ENCODE data around the gene MMP1.

The MMP1 gene

GRCh38 chr11:102798012-102798746 is at the start of gene MMP1:
TSS of gene MMP1 (minus strand) at chr11:102798160. CDS start at chr11:102798092, 68 bp downstream.
- Histone ChIP-seq H3K27ac (ENCODE audit: low read depth, low read length) (no peak within 1 kb of the TSS), H3K4me1 (ENCODE audit: control insufficient read depth, insufficient read depth, low read length) (no peaks in the 10 kb centered on the region), H3K9ac (ENCODE audit: low read length) (no peak within 1 kb of the TSS), H3K4me3 (ENCODE audit: low read length) (no peak within 1 kb of the TSS), H3K36me3 (ENCODE audit: control insufficient read depth, insufficient read depth, low read length) (no peaks in the 10 kb centered on the region), H3K27me3 (ENCODE audit: control insufficient read depth, insufficient read depth, low read length) (no peaks in the 10 kb centered on the region)

GRCh38 chr11:102846292-102846691 is 48.3 kb upstream of the MMP1 start:
- H3K27ac ChIP-seq (ENCODE audit: low read depth, low read length): no peak overlapping the region
- H3K27me3 ChIP-seq (ENCODE audit: control insufficient read depth, insufficient read depth, low read length): no peaks in the 10 kb centered on the region
- no peak overlapping the region for H3K4me3 ChIP-seq (ENCODE audit: low read length)
- H3K4me1 ChIP-seq (ENCODE audit: control insufficient read depth, insufficient read depth, low read length): no peaks in the 10 kb centered on the region
- H3K9ac ChIP-seq (ENCODE audit: low read length): no peak overlapping the region
- H3K36me3 ChIP-seq (ENCODE audit: control insufficient read depth, insufficient read depth, low read length): no peaks in the 10 kb centered on the region

- Histone ChIP-seq H3K9ac (ENCODE audit: low read length) (no peak within 1 kb of the TSS), H3K27ac (ENCODE audit: low read depth, low read length) (no peak within 1 kb of the TSS), H3K27me3 (ENCODE audit: control insufficient read depth, insufficient read depth, low read length) (no peaks in the 10 kb centered on the region), H3K4me3 (ENCODE audit: low read length) (no peak within 1 kb of the TSS), H3K36me3 (ENCODE audit: control insufficient read depth, insufficient read depth, low read length) (no peaks in the 10 kb centered on the region), H3K4me1 (ENCODE audit: control insufficient read depth, insufficient read depth, low read length) (no peaks in the 10 kb centered on the region)
These were observed 45.5 kb upstream of the MMP1 start, which contains the start of gene MMP3 for GRCh38 chr11:102843489-102843888. TSS of gene MMP3 (minus strand) at chr11:102843609. CDS start at chr11:102843546, 63 bp downstream.

DNA sequence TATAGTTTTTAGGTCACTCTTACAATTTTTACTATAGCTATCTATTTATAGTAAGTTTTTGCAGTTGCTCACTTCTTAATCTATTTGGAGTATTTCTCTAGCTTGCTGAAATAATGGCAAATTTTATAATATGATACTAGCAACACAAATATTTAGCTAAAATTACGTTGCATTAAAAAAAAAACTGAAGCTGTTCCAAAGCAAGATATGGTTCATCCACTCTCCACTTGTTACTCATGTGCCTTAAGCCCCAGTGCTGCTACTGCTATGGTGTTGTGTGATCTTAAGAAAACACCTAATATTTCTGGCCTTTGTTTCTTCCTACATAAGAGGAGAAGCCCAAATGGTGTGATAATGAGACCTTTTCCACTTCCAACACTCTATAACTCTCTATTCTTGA is 45.0 kb upstream of the MMP1 start:
- Histone ChIP-seq H3K36me3 (ENCODE audit: control insufficient read depth, insufficient read depth, low read length) (no peaks in the 10 kb centered on the region), H3K27ac (ENCODE audit: low read depth, low read length) (no peak overlapping the region), H3K27me3 (ENCODE audit: control insufficient read depth, insufficient read depth, low read length) (no peaks in the 10 kb centered on the region), H3K4me1 (ENCODE audit: control insufficient read depth, insufficient read depth, low read length) (no peaks in the 10 kb centered on the region), H3K4me3 (ENCODE audit: low read length) (no peak overlapping the region), H3K9ac (ENCODE audit: low read length) (no peak overlapping the region)

DNA sequence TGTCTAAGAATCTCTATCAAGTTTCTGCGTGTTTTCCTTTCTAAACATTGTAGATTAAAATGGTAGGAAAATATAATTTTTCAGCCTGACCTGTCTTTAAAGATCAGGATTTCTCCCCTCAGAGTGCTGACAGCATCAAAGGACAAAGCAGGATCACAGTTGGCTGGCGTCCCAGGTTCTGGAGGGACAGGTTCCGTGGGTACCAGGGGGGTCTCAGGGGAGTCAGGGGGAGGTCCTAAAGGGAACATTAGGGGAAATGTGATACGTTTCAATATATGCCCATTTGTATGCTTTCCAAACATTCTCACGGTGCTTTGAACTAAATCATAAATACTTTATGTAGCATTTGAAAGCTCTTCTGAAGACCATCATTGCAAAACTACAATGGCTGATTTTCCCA is 42.1 kb upstream of the MMP1 start:
- Histone ChIP-seq H3K4me1 (ENCODE audit: control insufficient read depth, insufficient read depth, low read length) (peaks cover 6% of the 10 kb centered on the region), H3K27me3 (ENCODE audit: control insufficient read depth, insufficient read depth, low read length) (no peaks in the 10 kb centered on the region), H3K36me3 (ENCODE audit: control insufficient read depth, insufficient read depth, low read length) (no peaks in the 10 kb centered on the region), H3K9ac (ENCODE audit: low read length) (no peak overlapping the region), H3K27ac (ENCODE audit: low read depth, low read length) (no peak overlapping the region), H3K4me3 (ENCODE audit: low read length) (no peak overlapping the region)

- H3K36me3 ChIP-seq (ENCODE audit: control insufficient read depth, insufficient read depth, low read length): no peaks in the 10 kb centered on the region
- H3K27me3 ChIP-seq (ENCODE audit: control insufficient read depth, insufficient read depth, low read length): no peaks in the 10 kb centered on the region
- H3K27ac ChIP-seq (ENCODE audit: low read depth, low read length): no peak overlapping the region
- H3K9ac ChIP-seq (ENCODE audit: low read length): no peak overlapping the region
- peaks cover 6% of the 10 kb centered on the region for H3K4me1 ChIP-seq (ENCODE audit: control insufficient read depth, insufficient read depth, low read length)
- no peak overlapping the region for H3K4me3 ChIP-seq (ENCODE audit: low read length)
These were observed 39.7 kb upstream of the MMP1 start for GRCh38 chr11:102837646-102838045.

DNA sequence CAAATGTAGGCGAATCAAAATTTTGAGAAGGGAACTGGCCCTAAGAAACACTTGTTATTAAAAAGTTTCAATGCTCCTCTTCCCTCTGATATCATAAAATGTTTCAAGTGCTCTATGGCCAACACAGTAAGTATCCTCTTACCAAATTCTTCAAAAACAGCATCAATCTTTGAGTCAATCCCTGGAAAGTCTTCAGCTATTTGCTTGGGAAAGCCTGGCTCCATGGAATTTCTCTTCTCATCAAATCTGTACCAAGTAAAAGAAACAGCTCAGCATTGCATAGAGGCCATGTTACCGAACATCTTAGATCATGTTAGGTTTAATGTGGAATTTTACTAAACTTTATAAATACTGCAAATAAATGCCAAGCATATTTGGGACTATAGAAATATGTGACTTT is 39.2 kb upstream of the MMP1 start:
- H3K4me3 ChIP-seq (ENCODE audit: low read length): no peak overlapping the region
- no peak overlapping the region for H3K9ac ChIP-seq (ENCODE audit: low read length)
- no peaks in the 10 kb centered on the region for H3K36me3 ChIP-seq (ENCODE audit: control insufficient read depth, insufficient read depth, low read length)
- H3K4me1 ChIP-seq (ENCODE audit: control insufficient read depth, insufficient read depth, low read length): peaks cover 6% of the 10 kb centered on the region
- no peak overlapping the region for H3K27ac ChIP-seq (ENCODE audit: low read depth, low read length)
- H3K27me3 ChIP-seq (ENCODE audit: control insufficient read depth, insufficient read depth, low read length): no peaks in the 10 kb centered on the region

DNA sequence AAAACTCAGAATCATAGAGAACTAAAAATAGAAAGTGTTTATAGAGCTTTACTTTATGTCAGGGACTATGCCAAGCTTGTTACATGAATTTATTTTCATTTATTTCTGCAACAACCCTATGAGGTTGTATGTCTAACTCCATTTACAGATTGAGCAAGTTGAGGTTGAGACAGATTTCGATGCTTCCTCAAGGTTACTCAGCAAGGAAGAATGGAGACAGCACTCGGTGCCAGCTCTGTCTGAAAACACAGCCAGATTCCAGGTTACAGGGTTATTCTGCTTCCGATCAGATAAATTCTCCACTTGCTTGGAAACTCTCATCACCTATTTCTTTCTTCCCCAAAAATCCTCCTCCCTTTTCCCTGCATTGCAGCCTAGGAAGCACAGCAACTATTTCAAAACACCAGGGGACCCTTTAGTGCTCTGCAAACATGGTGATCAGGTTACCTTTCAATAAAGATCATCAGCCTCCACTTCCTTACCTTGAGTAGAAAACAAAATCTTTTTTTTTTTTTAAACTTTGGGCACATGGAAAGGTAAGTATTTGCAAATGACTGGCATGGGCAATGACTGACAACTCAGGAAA is 38.4 kb upstream of the MMP1 start:
- Histone ChIP-seq H3K27ac (ENCODE audit: low read depth, low read length) (no peak overlapping the region), H3K27me3 (ENCODE audit: control insufficient read depth, insufficient read depth, low read length) (no peaks in the 10 kb centered on the region), H3K4me1 (ENCODE audit: control insufficient read depth, insufficient read depth, low read length) (peaks cover 6% of the 10 kb centered on the region), H3K9ac (ENCODE audit: low read length) (no peak overlapping the region), H3K4me3 (ENCODE audit: low read length) (no peak overlapping the region), H3K36me3 (ENCODE audit: control insufficient read depth, insufficient read depth, low read length) (no peaks in the 10 kb centered on the region)

DNA sequence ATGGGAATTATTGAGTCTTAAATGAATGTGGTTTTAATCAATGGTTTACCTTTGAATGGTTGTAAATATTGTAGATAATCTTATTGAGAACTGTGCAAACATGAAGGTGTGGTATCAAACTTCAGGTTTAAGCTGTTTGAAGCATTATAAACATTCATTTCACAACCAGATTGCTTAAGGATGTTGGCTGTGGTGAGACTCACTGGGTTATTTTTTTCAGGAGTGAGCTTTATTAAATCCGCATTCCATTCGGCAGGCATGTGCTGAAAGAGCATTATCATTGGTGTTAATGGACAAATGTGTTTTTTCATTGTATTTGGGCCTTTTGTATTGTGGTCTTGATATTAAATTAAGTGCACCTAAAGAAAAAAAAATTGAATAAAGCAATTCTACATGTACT is 35.8 kb upstream of the MMP1 start:
- H3K4me3 ChIP-seq (ENCODE audit: low read length): no peak overlapping the region
- no peaks in the 10 kb centered on the region for H3K27me3 ChIP-seq (ENCODE audit: control insufficient read depth, insufficient read depth, low read length)
- H3K4me1 ChIP-seq (ENCODE audit: control insufficient read depth, insufficient read depth, low read length): peaks cover 6% of the 10 kb centered on the region
- no peak overlapping the region for H3K9ac ChIP-seq (ENCODE audit: low read length)
- H3K36me3 ChIP-seq (ENCODE audit: control insufficient read depth, insufficient read depth, low read length): no peaks in the 10 kb centered on the region
- H3K27ac ChIP-seq (ENCODE audit: low read depth, low read length): no peak overlapping the region

DNA sequence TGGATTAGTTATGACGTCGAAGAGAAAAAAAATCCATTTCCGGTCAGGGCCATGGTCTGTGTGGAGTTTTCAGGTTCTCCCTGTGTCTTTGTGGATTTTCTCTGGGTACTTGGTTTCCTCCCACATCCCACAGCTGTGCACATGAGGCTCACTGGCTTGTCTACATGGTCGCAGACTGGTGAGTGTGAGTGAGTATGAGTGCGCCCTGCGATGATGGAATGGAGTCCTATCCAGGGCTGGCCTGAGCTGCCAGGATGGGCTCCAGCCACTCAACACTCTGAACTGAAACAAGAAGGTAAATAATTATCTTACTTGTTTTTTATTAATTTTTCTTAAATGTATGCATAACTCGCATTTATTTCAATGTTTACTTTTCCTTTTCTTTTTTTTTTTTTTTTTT is 34.7 kb upstream of the MMP1 start:
- H3K27me3 ChIP-seq (ENCODE audit: control insufficient read depth, insufficient read depth, low read length): no peaks in the 10 kb centered on the region
- no peak overlapping the region for H3K4me3 ChIP-seq (ENCODE audit: low read length)
- H3K36me3 ChIP-seq (ENCODE audit: control insufficient read depth, insufficient read depth, low read length): no peaks in the 10 kb centered on the region
- H3K4me1 ChIP-seq (ENCODE audit: control insufficient read depth, insufficient read depth, low read length): peaks cover 6% of the 10 kb centered on the region
- H3K9ac ChIP-seq (ENCODE audit: low read length): no peak overlapping the region
- no peak overlapping the region for H3K27ac ChIP-seq (ENCODE audit: low read depth, low read length)

GRCh38 chr11:102831489-102832440 is 33.8 kb upstream of the MMP1 start:
- Histone ChIP-seq H3K9ac (ENCODE audit: low read length) (no peak overlapping the region), H3K4me3 (ENCODE audit: low read length) (no peak overlapping the region), H3K27ac (ENCODE audit: low read depth, low read length) (no peak overlapping the region), H3K4me1 (ENCODE audit: control insufficient read depth, insufficient read depth, low read length) (peaks cover 6% of the 10 kb centered on the region), H3K36me3 (ENCODE audit: control insufficient read depth, insufficient read depth, low read length) (no peaks in the 10 kb centered on the region), H3K27me3 (ENCODE audit: control insufficient read depth, insufficient read depth, low read length) (no peaks in the 10 kb centered on the region)

GRCh38 chr11:102831128-102831488 is 33.1 kb upstream of the MMP1 start:
- Histone ChIP-seq H3K9ac (ENCODE audit: low read length) (no peak overlapping the region), H3K4me1 (ENCODE audit: control insufficient read depth, insufficient read depth, low read length) (no peaks in the 10 kb centered on the region), H3K36me3 (ENCODE audit: control insufficient read depth, insufficient read depth, low read length) (no peaks in the 10 kb centered on the region), H3K4me3 (ENCODE audit: low read length) (no peak overlapping the region), H3K27me3 (ENCODE audit: control insufficient read depth, insufficient read depth, low read length) (no peaks in the 10 kb centered on the region), H3K27ac (ENCODE audit: low read depth, low read length) (no peak overlapping the region)

All from rectal smooth muscle tissue (tissue), 1 donor.